H1 (cell line): ENCODE results near the gene TENT4A. TPM values are rescaled to one million over a fixed set of nuclear protein-coding genes. Genes with fewer than 3 reads are reported as not detected.

ENCODE experiments used
- CTCF ChIA-PET: fragments of 300-600 bp; sonication (Branson Sonifier 250); formaldehyde crosslinking; loops from one replicate; lab custom pipeline; 2021; ENCODE audit not compliant: partially characterized antibody; lab: Charles Lee
- POLR2A ChIA-PET: fragments of 300-600 bp; sonication (Branson Sonifier 250); formaldehyde crosslinking; loops from one replicate; lab custom pipeline; 2021; ENCODE audit warnings: inconsistent platforms; ENCODE audit not compliant: partially characterized antibody; lab: Charles Lee
- DNase-seq, 2 experiments: peaks; one replicate each; pipeline versions ENCODE4 v3.0.0 to v3.0.0-alpha.2; 2010 to 2022; ENCODE audit warnings: low spot score in 2 of 2, low read depth in 1 of 2, mixed read lengths in 1 of 2
- FAIRE-seq: peaks from 2 replicates; lab custom pipeline; 2011; peaks lifted over from hg19 to GRCh38; lab: Jason Lieb, UNC
- H2AFZ ChIP-seq: 2 replicates; pipeline ENCODE4 v1.8.1; 2012; ENCODE audit warnings: low read length, inconsistent platforms
- H2AK5ac ChIP-seq: 2 replicates; pipeline ENCODE4 v1.6.1; 2013; ENCODE audit warnings: low read depth, low read length
- H2BK120ac ChIP-seq: replicated peaks from 2 replicates; pipeline ENCODE3; 2013; ENCODE audit warnings: low read depth, low read length, inconsistent platforms
- H2BK12ac ChIP-seq: 2 replicates; pipeline ENCODE4 v1.6.1; 2013; ENCODE audit warnings: low read depth, low read length
- H2BK15ac ChIP-seq: 2 replicates; pipeline ENCODE4 v1.6.1; 2013; ENCODE audit warnings: low read length
- H2BK20ac ChIP-seq: 2 replicates; pipeline ENCODE4 v1.6.1; 2013; ENCODE audit warnings: low read length
- H2BK5ac ChIP-seq: 2 replicates; pipeline ENCODE4 v1.6.1; 2013; ENCODE audit warnings: low read depth, low read length
- H3K14ac ChIP-seq: 2 replicates; pipeline ENCODE4 v1.6.1; 2013; ENCODE audit warnings: inconsistent platforms; ENCODE audit not compliant: insufficient read length
- H3K18ac ChIP-seq: 2 replicates; pipeline ENCODE4 v1.6.1; 2013; ENCODE audit warnings: low read length; ENCODE audit errors: extremely low read depth
- H3K23ac ChIP-seq: 2 replicates; pipeline ENCODE4 v1.6.1; 2013; ENCODE audit warnings: inconsistent platforms; ENCODE audit not compliant: insufficient read length
- H3K23me2 ChIP-seq: 2 replicates; pipeline ENCODE4 v1.6.1; 2013; ENCODE audit warnings: low read depth, low read length
- H3K27ac ChIP-seq: 2 replicates; pipeline ENCODE4 v1.6.1; 2011; ENCODE audit warnings: low read depth, low read length, inconsistent platforms
- H3K27me3 ChIP-seq, 4 experiments: replicated peaks in 1 of 4; 1 replicate in 1 of 4; 2 replicates in 3 of 4; pipeline versions ENCODE4 v1.6.1 to v1.8.1; 2011 to 2013; ENCODE audit warnings: low read length in 3 of 4, mild to moderate bottlenecking in 3 of 4, inconsistent platforms in 2 of 4, mixed read lengths in 2 of 4, moderate library complexity in 1 of 4; ENCODE audit not compliant: control insufficient read depth in 3 of 4, insufficient read depth in 3 of 4; ENCODE audit errors: extremely low read depth in 1 of 4
- H3K36me3 ChIP-seq, 4 experiments: 2 replicates each; pipeline versions ENCODE4 v1.6.1 to v1.8.1; 2011 to 2013; ENCODE audit warnings: mild to moderate bottlenecking in 4 of 4, low read length in 3 of 4, moderate library complexity in 2 of 4, control low read depth in 1 of 4, inconsistent platforms in 1 of 4; ENCODE audit not compliant: insufficient read depth in 4 of 4, control insufficient read depth in 2 of 4
- H3K4ac ChIP-seq: replicated peaks from 2 replicates; pipeline ENCODE3; 2013; ENCODE audit warnings: low read length, low read depth, mixed read lengths, inconsistent platforms; ENCODE audit not compliant: insufficient read length
- H3K4me1 ChIP-seq, 4 experiments: replicated peaks in 1 of 4; 1 replicate in 1 of 4; 2 replicates in 3 of 4; pipeline versions ENCODE4 v1.6.1 to v1.8.1; 2011 to 2013; ENCODE audit warnings: low read length in 3 of 4, inconsistent platforms in 2 of 4, mixed read lengths in 1 of 4; ENCODE audit not compliant: insufficient read depth in 4 of 4, control insufficient read depth in 3 of 4
- H3K4me2 ChIP-seq, 2 experiments: 2 replicates each; pipeline versions ENCODE4 v1.6.1 to v1.8.1; 2011 to 2013; ENCODE audit warnings: low read depth in 2 of 2, low read length in 2 of 2, control low read depth in 1 of 2, inconsistent platforms in 1 of 2, mild to moderate bottlenecking in 1 of 2; ENCODE audit not compliant: insufficient read depth in 1 of 2
- H3K4me3 ChIP-seq, 4 experiments: fragments of 200-600, 300-600 bp in 1 of 4; sonication (generic), shearing (Covaris generic), sonication (Bioruptor Twin) in 1 of 4; 2 replicates each; pipeline versions ENCODE4 v1.5.1 to v1.8.1; 2011 to 2016; ENCODE audit warnings: low read length in 4 of 4, low read depth in 3 of 4, control low read depth in 2 of 4, inconsistent platforms in 2 of 4, mild to moderate bottlenecking in 2 of 4, mixed read lengths in 1 of 4, moderate library complexity in 1 of 4; ENCODE audit not compliant: insufficient read depth in 2 of 4; ENCODE audit errors: extremely low read depth in 1 of 4
- H3K56ac ChIP-seq: replicated peaks from 2 replicates; pipeline ENCODE3; 2013; ENCODE audit warnings: low read depth, mild to moderate bottlenecking, mixed read lengths, low read length, inconsistent platforms; ENCODE audit not compliant: insufficient read length
- H3K79me1 ChIP-seq: 2 replicates; pipeline ENCODE4 v1.6.1; 2013; ENCODE audit warnings: low read depth, low read length, control low read depth
- H3K79me2 ChIP-seq, 2 experiments: 2 replicates each; pipeline versions ENCODE4 v1.6.1 to v1.8.1; 2012 to 2013; ENCODE audit warnings: low read length in 2 of 2, mild to moderate bottlenecking in 2 of 2, inconsistent platforms in 1 of 2; ENCODE audit not compliant: insufficient read depth in 2 of 2, control insufficient read depth in 1 of 2
- H3K9ac ChIP-seq, 4 experiments: replicated peaks in 1 of 4; 1 replicate in 1 of 4; 2 replicates in 3 of 4; pipeline versions ENCODE4 v1.6.1 to v1.8.1; 2011 to 2013; ENCODE audit warnings: low read depth in 3 of 4, low read length in 3 of 4, control low read depth in 2 of 4, mild to moderate bottlenecking in 2 of 4, moderate library complexity in 2 of 4, inconsistent platforms in 1 of 4; ENCODE audit errors: extremely low read depth in 1 of 4
- H3K9me3 ChIP-seq, 2 experiments: 2 replicates each; pipeline versions ENCODE4 v1.6.1 to v1.8.1; 2012 to 2013; ENCODE audit warnings: mild to moderate bottlenecking in 2 of 2, moderate library complexity in 2 of 2, control low read depth in 1 of 2, inconsistent platforms in 1 of 2, low read depth in 1 of 2, low read length in 1 of 2, mixed read lengths in 1 of 2; ENCODE audit not compliant: insufficient read depth in 2 of 2
- H4K20me1 ChIP-seq, 2 experiments: replicated peaks in 1 of 2; 2 replicates each; pipeline versions ENCODE3 to v1.8.1; 2011 to 2013; ENCODE audit warnings: inconsistent platforms in 2 of 2, low read length in 2 of 2, mild to moderate bottlenecking in 1 of 2; ENCODE audit not compliant: insufficient read depth in 2 of 2, control insufficient read depth in 1 of 2
- H4K5ac ChIP-seq: 2 replicates; pipeline ENCODE4 v1.6.1; 2013; ENCODE audit warnings: low read length, low read depth, mixed read lengths, inconsistent platforms; ENCODE audit not compliant: insufficient read length
- H4K8ac ChIP-seq: 2 replicates; pipeline ENCODE4 v1.8.0; 2013; ENCODE audit warnings: mild to moderate bottlenecking, moderate library complexity, low read length, inconsistent platforms; ENCODE audit not compliant: insufficient read depth; ENCODE audit errors: extremely low read depth
- H4K91ac ChIP-seq: replicated peaks from 2 replicates; pipeline ENCODE3; 2013; ENCODE audit warnings: low read length, mixed read lengths, inconsistent platforms; ENCODE audit not compliant: insufficient read length
- CBX5 ChIP-seq: fragments of 300-800, 300-1000 bp; sonication (generic); IDR thresholded peaks from 2 replicates; pipeline ENCODE4 v1.7.1; 2016; ENCODE audit warnings: antibody characterized with exemption, low read length, low read depth
- RAD21 ChIP-seq, 2 experiments: IDR thresholded peaks in 1 of 2; conservative IDR thresholded peaks in 1 of 2; 2 replicates each; pipeline ENCODE4 v1.6.1; 2011; ENCODE audit warnings: low read depth in 2 of 2, low read length in 2 of 2, improper control_type of control experiment in 1 of 2, inconsistent platforms in 1 of 2, mild to moderate bottlenecking in 1 of 2, moderate library complexity in 1 of 2
- SRF ChIP-seq: IDR thresholded peaks from 2 replicates; pipeline ENCODE4 v1.6.1; 2011; ENCODE audit warnings: mild to moderate bottlenecking, low read depth, low read length, moderate library complexity
- WGBS, 2 experiments: shearing (Covaris generic) in 1 of 2; methylation state at CpG; one replicate each; pipeline versions ENCODE4 v1.1.6 to v1.1.7; 2013 to 2015; ENCODE audit warnings: low lambda C conversion rate in 2 of 2, mixed read lengths in 2 of 2, inconsistent platforms in 1 of 2, low coverage in 1 of 2, missing lambda C conversion rate in 1 of 2; ENCODE audit not compliant: insufficient replicate concordance in 2 of 2, insufficient coverage in 1 of 2, insufficient read length in 1 of 2; ENCODE audit errors: extremely low coverage in 1 of 2, missing lambda C conversion rate in 1 of 2; 5-methylcytosine and 5-hydroxymethylcytosine counted together
- polyA plus RNA-seq, 7 experiments: library from polyadenylated mRNA; depleted of rRNA in 3 of 7; stranded (reverse) in 5 of 7; unstranded in 2 of 7; fragments of >200 nt in 5 of 7; fragments of 200-250 nt in 2 of 7; gene quantifications; 1 replicate in 5 of 7; 2 replicates in 1 of 7; 4 replicates in 1 of 7; pipeline versions ENCODE4 v1.2.1 to v1.2.3, GENCODE V29; 2011 to 2013; ENCODE audit warnings: missing spikeins in 2 of 7, mixed read lengths in 2 of 7
- total RNA-seq: library from RNA; stranded (reverse); fragmentation: NEBNext Ultra II Directional; extraction: Animal tissue kit (Norgen Biotek cat#: 25700); gene quantifications from 2 replicates; pipeline ENCODE4 v1.2.1, GENCODE V29; 2021
- TF ChIP-seq, protein P1 (sequence below), 3 experiments: IDR thresholded peaks; 1 replicate in 2 of 3; 2 replicates in 1 of 3; pipeline versions ENCODE4 v1.5.1 to v1.6.1; 2011; ENCODE audit warnings: low read length in 3 of 3, mild to moderate bottlenecking in 3 of 3, inconsistent platforms in 2 of 3, low read depth in 1 of 3, moderate library complexity in 1 of 3; ENCODE audit not compliant: insufficient read depth in 1 of 3; ENCODE audit errors: control extremely low read depth in 1 of 3

The TENT4A gene
- total and polyA plus RNA-seq, 2 of the 8 experiments (the other 6 are each of a cell fraction or from before 2014, with no cell fraction given), result 8.9 to 25.1 TPM

DNA sequence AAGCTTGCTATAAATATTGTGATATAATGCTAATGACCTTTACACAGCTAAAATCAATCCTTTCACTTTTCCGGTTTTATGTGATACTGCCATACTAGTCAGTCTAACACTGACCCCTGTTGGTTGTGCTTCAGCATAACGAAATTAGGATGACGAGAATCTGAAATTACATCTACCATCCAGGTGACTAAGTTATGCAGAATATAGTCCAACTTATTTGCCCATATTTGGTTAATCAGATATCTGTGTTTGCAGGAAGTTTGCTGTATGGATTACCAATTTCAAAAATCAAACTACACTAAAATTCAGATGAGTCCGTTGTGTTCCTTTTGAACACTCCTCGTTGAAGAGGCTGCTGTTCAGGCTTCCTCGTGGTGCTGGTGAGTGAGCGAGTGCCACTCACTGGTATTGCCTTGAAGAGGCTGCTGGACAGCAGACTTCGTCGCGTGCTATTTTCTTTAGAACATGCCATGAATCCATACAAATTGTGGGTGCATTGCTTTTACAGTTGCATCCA, 32.5 kb downstream of the TENT4A start:
- DNase-seq, result no peak
- peaks cover 8 to 25% of the 10 kb centered on the region in 2 experiments for H4K20me1 ChIP-seq
- no peak overlapping the region for H2BK15ac ChIP-seq
- no peak overlapping the region for H3K9ac ChIP-seq
- H3K4me3 ChIP-seq, result no peak overlapping the region
- H4K91ac ChIP-seq, result no peak overlapping the region
- 87% methylated on average over 10 of the region's 10 CpGs; no CpG with 5 or more reads in 1 of the 2 experiments for WGBS, 2 experiments
- H3K4ac ChIP-seq, result no peak overlapping the region
- no peaks in the 10 kb centered on the region for H3K9me3 ChIP-seq
- H3K27me3 ChIP-seq, result no peaks in the 10 kb centered on the region
- H3K79me2 ChIP-seq, result peaks cover 0 to 12% of the 10 kb centered on the region in 2 experiments; a peak in 2 of 4 replicates
- H4K5ac ChIP-seq, result no peak overlapping the region
- H3K79me1 ChIP-seq, result peaks cover 3% of the 10 kb centered on the region; the same call in 1 of the 2 replicates
- no peak overlapping the region for H2BK120ac ChIP-seq
- H3K4me2 ChIP-seq, result no peak overlapping the region
- no peak overlapping the region for H3K18ac ChIP-seq
- no peak overlapping the region for H3K14ac ChIP-seq
- ChIA-PET POLR2A (interaction anchor here (0.6 to 1.2 kb wide), 2 partner anchors 113 to 149 kb away, joined by 3 to 4 read pairs; partner anchors contain the start of genes NSUN2 and SRD5A1), CTCF (interaction anchor here (0.6 to 4.6 kb wide), 26 partner anchors 10 to 813 kb away, joined by 3 to 25 read pairs (median 5); partner anchors contain the start of genes NSUN2 and SRD5A1)
- no peak overlapping the region for H4K8ac ChIP-seq
- no peak overlapping the region for H2BK5ac ChIP-seq
- no peaks in the 10 kb centered on the region for H3K23me2 ChIP-seq
- H3K36me3 ChIP-seq, result peaks cover 2 to 18% (median 7%) of the 10 kb centered on the region in 4 experiments
- no peak overlapping the region for H3K27ac ChIP-seq
- no peak for FAIRE-seq
- H2BK20ac ChIP-seq, result no peak overlapping the region
- TF ChIP-seq RAD21 (IDR thresholded peaks at IDR 0.05 in 1 of 2, conservative IDR thresholded peaks at IDR 0.05 in 1 of 2; ENCODE audit: low read depth in 2 of 2, low read length in 2 of 2) (peak; percentile 76 to 83), CBX5 (no peak), SRF (no peak)
- TF ChIP-seq, protein P1, sequence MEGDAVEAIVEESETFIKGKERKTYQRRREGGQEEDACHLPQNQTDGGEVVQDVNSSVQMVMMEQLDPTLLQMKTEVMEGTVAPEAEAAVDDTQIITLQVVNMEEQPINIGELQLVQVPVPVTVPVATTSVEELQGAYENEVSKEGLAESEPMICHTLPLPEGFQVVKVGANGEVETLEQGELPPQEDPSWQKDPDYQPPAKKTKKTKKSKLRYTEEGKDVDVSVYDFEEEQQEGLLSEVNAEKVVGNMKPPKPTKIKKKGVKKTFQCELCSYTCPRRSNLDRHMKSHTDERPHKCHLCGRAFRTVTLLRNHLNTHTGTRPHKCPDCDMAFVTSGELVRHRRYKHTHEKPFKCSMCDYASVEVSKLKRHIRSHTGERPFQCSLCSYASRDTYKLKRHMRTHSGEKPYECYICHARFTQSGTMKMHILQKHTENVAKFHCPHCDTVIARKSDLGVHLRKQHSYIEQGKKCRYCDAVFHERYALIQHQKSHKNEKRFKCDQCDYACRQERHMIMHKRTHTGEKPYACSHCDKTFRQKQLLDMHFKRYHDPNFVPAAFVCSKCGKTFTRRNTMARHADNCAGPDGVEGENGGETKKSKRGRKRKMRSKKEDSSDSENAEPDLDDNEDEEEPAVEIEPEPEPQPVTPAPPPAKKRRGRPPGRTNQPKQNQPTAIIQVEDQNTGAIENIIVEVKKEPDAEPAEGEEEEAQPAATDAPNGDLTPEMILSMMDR (IDR thresholded peaks at IDR 0.05; ENCODE audit: control extremely low read depth in 1 of 3, insufficient read depth in 1 of 3, low read depth in 1 of 3, low read length in 3 of 3), result peak in 2 of 3 experiments; percentile 49 to 72; a peak in 3 of 4 replicates
- H2AK5ac ChIP-seq, result no peak overlapping the region
- no peak overlapping the region for H3K23ac ChIP-seq
- H3K56ac ChIP-seq, result no peak overlapping the region
- H3K4me1 ChIP-seq, result peaks cover 0 to 3% (median 0%) of the 10 kb centered on the region in 4 experiments; a peak in 3 of 7 replicates
- H2BK12ac ChIP-seq, result no peak overlapping the region
- no peak overlapping the region for H2AFZ ChIP-seq
